A549 (cell line): Measurements from ENCODE around the gene EPN1. TPM values are rescaled to one million over a fixed set of nuclear protein-coding genes. Genes with fewer than 3 reads are reported as not detected.

Source experiments
- ATAC-seq, 2 experiments: fragments of 200-7000 bp in 1 of 2; fragments of >200 bp in 1 of 2; cut with Nextera tagmentation in 1 of 2; cut with Tn5 transposase in 1 of 2; 3 replicates each; pipeline versions ENCODE4 v1.8.0 to v1.9.1; 2018 to 2020; ENCODE audit warnings: mild to moderate bottlenecking in 1 of 2, moderate library complexity in 1 of 2
- CTCF ChIA-PET: fragments of 300-600 bp; sonication (Branson Sonifier 250); formaldehyde crosslinking; extraction: SDS; loops from one replicate; lab custom pipeline; 2021; ENCODE audit warnings: antibody characterized with exemption, inconsistent platforms; lab: Yijun Ruan, JAX
- POLR2A ChIA-PET: fragments of 350-600 bp; formaldehyde crosslinking; extraction: SDS; loops from one replicate; lab custom pipeline; 2021; ENCODE audit warnings: antibody characterized with exemption, inconsistent platforms; lab: Yijun Ruan, JAX
- DNase-seq, 2 experiments: peaks; one replicate each; pipeline versions ENCODE4 v3.0.0 to v3.0.0-alpha.2; 2011 to 2016; ENCODE audit warnings: low read depth in 1 of 2, low spot score in 1 of 2
- FAIRE-seq: peaks from 2 replicates; lab custom pipeline; 2011; peaks lifted over from hg19 to GRCh38; lab: Jason Lieb, UNC
- H3K27ac ChIP-seq, 2 experiments: fragments of >200 bp; sonication (Bioruptor Twin); formaldehyde crosslinking; 3 replicates each; pipeline ENCODE4 v1.5.1; 2016 to 2017
- H3K4me1 ChIP-seq: fragments of >200 bp; sonication (Bioruptor Twin); formaldehyde crosslinking; 3 replicates; pipeline ENCODE4 v1.6.1; 2016
- H3K4me2 ChIP-seq: fragments of >200 bp; sonication (Bioruptor Twin); formaldehyde crosslinking; 3 replicates; pipeline ENCODE4 v1.6.1; 2016
- H3K4me3 ChIP-seq: fragments of >200 bp; sonication (Bioruptor Twin); formaldehyde crosslinking; 3 replicates; pipeline ENCODE4 v1.5.1; 2016
- H3K9me3 ChIP-seq: fragments of >200 bp; sonication (Bioruptor Twin); formaldehyde crosslinking; 3 replicates; pipeline ENCODE4 v1.6.1; 2016
- ATOH8 ChIP-seq: fragments of 250-450 bp; sonication (Bioruptor Pico); IDR thresholded peaks from 2 replicates; pipeline ENCODE4 v1.5.0; 2020; ENCODE audit warnings: low read depth, mild to moderate bottlenecking, moderate library complexity
- BCL3 ChIP-seq: fragments of >200 bp; sonication (Bioruptor Twin); formaldehyde crosslinking; IDR thresholded peaks from 3 replicates; pipeline ENCODE4 v1.6.1; 2016
- CBX2 ChIP-seq: fragments of 200-600 bp; sonication (generic); IDR thresholded peaks from 2 replicates; pipeline ENCODE4 v1.6.1; 2016; ENCODE audit warnings: low read depth, mild to moderate bottlenecking, borderline replicate concordance
- CBX8 ChIP-seq: fragments of 200-600 bp; sonication (generic); IDR thresholded peaks from 2 replicates; pipeline ENCODE4 v1.6.1; 2016
- CHD4 ChIP-seq: fragments of 200-600 bp; sonication (generic); IDR thresholded peaks from 2 replicates; pipeline ENCODE4 v1.6.1; 2016; ENCODE audit warnings: antibody characterized with exemption, mild to moderate bottlenecking, borderline replicate concordance
- E2F6 ChIP-seq: IDR thresholded peaks from 2 replicates; pipeline ENCODE4 v1.6.1; 2012; ENCODE audit warnings: low read depth, borderline replicate concordance
- EHMT2 ChIP-seq: fragments of 200-600 bp; sonication (generic); IDR thresholded peaks from 2 replicates; pipeline ENCODE4 v1.6.1; 2016; ENCODE audit warnings: antibody characterized with exemption, low read depth, mild to moderate bottlenecking, moderate library complexity
- FOSB ChIP-seq: fragments of 250-450 bp; sonication (Bioruptor Pico); IDR thresholded peaks from 2 replicates; pipeline ENCODE4 v1.5.0; 2020; ENCODE audit warnings: mild to moderate bottlenecking, moderate library complexity
- FOSL2 ChIP-seq, 2 experiments: fragments of 450-650 bp in 1 of 2; fragments of >200 bp in 1 of 2; sonication (Bioruptor Twin) in 1 of 2; formaldehyde crosslinking; IDR thresholded peaks; 2 replicates each; pipeline versions ENCODE4 v1.5.0 to v1.6.1; 2016 to 2020; ENCODE audit warnings: mild to moderate bottlenecking in 1 of 2, moderate library complexity in 1 of 2
- FOXS1 ChIP-seq: fragments of 250-450 bp; sonication (Bioruptor Pico); IDR thresholded peaks from 2 replicates; pipeline ENCODE4 v1.5.0; 2020; ENCODE audit warnings: mild to moderate bottlenecking, moderate library complexity
- GATA3 ChIP-seq: IDR thresholded peaks from 2 replicates; pipeline ENCODE4 v1.6.1; 2012; ENCODE audit warnings: borderline replicate concordance
- HMGXB4 ChIP-seq: fragments of 250-450 bp; sonication (Bioruptor Pico); IDR thresholded peaks from 2 replicates; pipeline ENCODE4 v1.5.0; 2021; ENCODE audit warnings: mild to moderate bottlenecking, moderate library complexity, borderline replicate concordance
- HOXA7 ChIP-seq: fragments of 250-450 bp; sonication (Bioruptor Pico); IDR thresholded peaks from 2 replicates; pipeline ENCODE4 v1.5.0; 2020; ENCODE audit warnings: mild to moderate bottlenecking, moderate library complexity
- JUN ChIP-seq, 2 experiments: fragments of >200 bp; sonication (Bioruptor Twin); formaldehyde crosslinking; IDR thresholded peaks; 2 replicates in 1 of 2; 3 replicates in 1 of 2; pipeline ENCODE4 v1.6.1; 2016 to 2017
- JUNB ChIP-seq: fragments of >200 bp; sonication (Bioruptor Twin); formaldehyde crosslinking; IDR thresholded peaks from 2 replicates; pipeline ENCODE4 v1.6.1; 2016
- KDM1A ChIP-seq: fragments of 200-600 bp; sonication (generic); IDR thresholded peaks from 2 replicates; pipeline ENCODE4 v1.6.1; 2016; ENCODE audit warnings: low read depth, mild to moderate bottlenecking
- MAFK ChIP-seq: fragments of 450-650 bp; IDR thresholded peaks from 2 replicates; pipeline ENCODE4 v1.6.1; 2014; ENCODE audit not compliant: partially characterized antibody
- MAZ ChIP-seq: fragments of 150-350 bp; IDR thresholded peaks from 2 replicates; pipeline ENCODE4 v1.6.1; 2014; ENCODE audit warnings: antibody characterized with exemption, low read depth, low read length, borderline replicate concordance
- MYC ChIP-seq: IDR thresholded peaks from 2 replicates; pipeline ENCODE4 v1.6.1; 2012; ENCODE audit warnings: mild to moderate bottlenecking, inconsistent platforms, low read length, improper control_type of control experiment, borderline replicate concordance
- NFE2L2 ChIP-seq: fragments of 150-350 bp; conservative IDR thresholded peaks from 2 replicates; pipeline ENCODE4 v1.6.1; 2014; ENCODE audit warnings: low read length
- NPAS2 ChIP-seq: fragments of 250-450 bp; sonication (Bioruptor Pico); IDR thresholded peaks from 2 replicates; pipeline ENCODE4 v1.8.0; 2022; ENCODE audit warnings: mild to moderate bottlenecking, moderate library complexity, borderline replicate concordance
- PBX3 ChIP-seq: IDR thresholded peaks from 2 replicates; pipeline ENCODE4 v1.6.1; 2012
- POLR2AphosphoS2 ChIP-seq: conservative IDR thresholded peaks from 2 replicates; pipeline ENCODE4 v1.6.1; 2012; ENCODE audit warnings: low read length, improper control_type of control experiment, inconsistent platforms
- RAD21 ChIP-seq, 2 experiments: fragments of >200 bp in 1 of 2; sonication (Bioruptor Twin) in 1 of 2; formaldehyde crosslinking in 1 of 2; IDR thresholded peaks in 1 of 2; conservative IDR thresholded peaks in 1 of 2; 2 replicates in 1 of 2; 3 replicates in 1 of 2; pipeline ENCODE4 v1.6.1; 2012 to 2018; ENCODE audit warnings: inconsistent platforms in 1 of 2
- RARB ChIP-seq: fragments of 250-450 bp; sonication (Bioruptor Pico); IDR thresholded peaks from 2 replicates; pipeline ENCODE4 v1.8.0; 2021; ENCODE audit warnings: mild to moderate bottlenecking, moderate library complexity
- SMC3 ChIP-seq: fragments of >200 bp; sonication (Bioruptor Twin); formaldehyde crosslinking; IDR thresholded peaks from 3 replicates; pipeline ENCODE4 v1.6.1; 2018; ENCODE audit warnings: inconsistent platforms
- SREBF2 ChIP-seq: fragments of 450-650 bp; IDR thresholded peaks from 2 replicates; pipeline ENCODE4 v1.6.1; 2014; ENCODE audit warnings: mild to moderate bottlenecking, moderate library complexity
- TFCP2L1 ChIP-seq: fragments of 250-450 bp; sonication (Bioruptor Pico); IDR thresholded peaks from 2 replicates; pipeline ENCODE4 v1.5.0; 2021; ENCODE audit warnings: mild to moderate bottlenecking
- TP53 ChIP-seq: fragments of 250-450 bp; sonication (Bioruptor Pico); IDR thresholded peaks from 2 replicates; pipeline ENCODE4 v1.5.0; 2021; ENCODE audit warnings: mild to moderate bottlenecking, moderate library complexity
- WGBS: methylation state at CpG from one replicate; pipeline ENCODE4 v1.1.6; 2017; ENCODE audit errors: missing lambda C conversion rate; 5-methylcytosine and 5-hydroxymethylcytosine counted together
- polyA plus RNA-seq, 4 experiments: library from polyadenylated mRNA; depleted of rRNA in 3 of 4; stranded (reverse); fragments of >200 nt; fragmentation: RNase III in 1 of 4; extraction: RNeasy Plus Mini Kit Qiagen cat#74134 plus additional on column Dnase treatment in 1 of 4; gene quantifications; 2 replicates in 3 of 4; 3 replicates in 1 of 4; pipeline ENCODE4 v1.2.3, GENCODE V29; 2011 to 2017

Gene EPN1
- polyA plus RNA-seq, 2 of the 4 experiments (the other 2 are of a cell fraction), result 43.7 to 139 TPM

- no peak for DNase-seq
- Histone ChIP-seq H3K4me2 (no peak overlapping the region), H3K4me1 (peaks cover 16% of the 10 kb centered on the region), H3K27ac (no peak overlapping the region), H3K4me3 (no peak overlapping the region), H3K9me3 (no peaks in the 10 kb centered on the region)
- FAIRE-seq, result no peak
- ChIA-PET CTCF (no interaction called here), POLR2A (no interaction called here)
- ATAC-seq, result no peak
- WGBS, result 80% methylated on average over 24 of the region's 24 CpGs
- TF ChIP-seq SMC3, result no peak
- TF ChIP-seq RARB (CRISPR knock-in tag), result no peak
- TF ChIP-seq JUNB, result no peak
- no peak for TF ChIP-seq RAD21 (conservative IDR thresholded peaks at IDR 0.05 in 1 of 2, IDR thresholded peaks at IDR 0.05 in 1 of 2)
- TF ChIP-seq HOXA7 (CRISPR knock-in tag), result no peak
- no peak for TF ChIP-seq CBX8
- TF ChIP-seq FOXS1, result no peak
- TF ChIP-seq FOSB (CRISPR knock-in tag), result no peak
- no peak for TF ChIP-seq MYC
- TF ChIP-seq EHMT2, result no peak
- no peak for TF ChIP-seq MAFK
- TF ChIP-seq NFE2L2, result no peak
- TF ChIP-seq KDM1A, result no peak
- TF ChIP-seq NPAS2 (CRISPR knock-in tag), result no peak
- no peak for TF ChIP-seq SREBF2
- no peak for TF ChIP-seq FOSL2 (IDR thresholded peaks at IDR 0.05)
- no peak for TF ChIP-seq FOSL2 (CRISPR knock-in tag; IDR thresholded peaks at IDR 0.05)
- no peak for TF ChIP-seq E2F6
- TF ChIP-seq PBX3, result no peak
- no peak for TF ChIP-seq JUN (IDR thresholded peaks at IDR 0.05)
- no peak for TF ChIP-seq CBX2
Measured at GRCh38 chr19:55679343-55680257, 4.6 kb downstream of the EPN1 start.

GRCh38 chr19:55680339-55681130 lies 5.5 kb downstream of the EPN1 start:
- Histone ChIP-seq H3K4me2 (no peak overlapping the region), H3K27ac (no peak overlapping the region), H3K4me3 (no peak overlapping the region), H3K9me3 (no peaks in the 10 kb centered on the region), H3K4me1 (peaks cover 16% of the 10 kb centered on the region)
- no peak for ATAC-seq
- DNase-seq, result no peak
- ChIA-PET POLR2A (interaction anchor here (1.3 kb wide), 1 partner anchor 26 kb away, joined by 3 read pairs; the partner anchor contains the start of gene U2AF2), CTCF (interaction anchor here (0.9 kb wide), 1 partner anchor 13 kb away, joined by 3 read pairs; no protein-coding TSS in a partner anchor)
- no peak for FAIRE-seq
- WGBS, result 90% methylated on average over 20 of the region's 20 CpGs
- TF ChIP-seq BCL3 (no peak), TP53 (no peak), HMGXB4 (CRISPR knock-in tag) (no peak), GATA3 (no peak), CHD4 (no peak), ATOH8 (CRISPR knock-in tag) (no peak), TFCP2L1 (CRISPR knock-in tag) (no peak), MAZ (no peak), POLR2AphosphoS2 (no peak)
